Limb (tissue), 2 donors: ENCODE results near the gene SEMA6A.

ENCODE experiments used
- DNase-seq, 2 donors: peaks; one replicate each; pipeline ENCODE4 v3.0.0-alpha.2; 2016; ENCODE audit errors: extremely low spot score in 2 of 2

Gene SEMA6A

DNA sequence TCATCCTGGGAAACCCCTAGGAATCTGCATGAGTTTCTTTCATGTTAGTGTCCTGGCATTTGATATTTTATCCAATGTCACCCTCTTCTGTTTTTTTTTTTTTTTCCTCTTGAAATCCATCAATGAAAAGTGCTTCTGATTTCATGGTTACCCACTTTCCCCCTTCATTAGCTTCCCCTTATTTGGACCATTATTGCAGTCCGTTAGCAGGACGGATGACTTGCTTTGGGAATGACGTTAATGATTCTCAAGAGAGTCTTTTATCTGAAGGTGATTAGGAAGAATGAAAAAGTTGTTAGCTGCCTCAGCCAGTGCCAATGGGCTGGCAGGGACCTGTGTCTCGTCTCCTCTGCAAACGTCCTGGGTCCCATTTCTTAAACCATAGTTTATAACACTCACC lies 134.7 kb downstream of the SEMA6A start:
- DNase-seq = no peak

DNA sequence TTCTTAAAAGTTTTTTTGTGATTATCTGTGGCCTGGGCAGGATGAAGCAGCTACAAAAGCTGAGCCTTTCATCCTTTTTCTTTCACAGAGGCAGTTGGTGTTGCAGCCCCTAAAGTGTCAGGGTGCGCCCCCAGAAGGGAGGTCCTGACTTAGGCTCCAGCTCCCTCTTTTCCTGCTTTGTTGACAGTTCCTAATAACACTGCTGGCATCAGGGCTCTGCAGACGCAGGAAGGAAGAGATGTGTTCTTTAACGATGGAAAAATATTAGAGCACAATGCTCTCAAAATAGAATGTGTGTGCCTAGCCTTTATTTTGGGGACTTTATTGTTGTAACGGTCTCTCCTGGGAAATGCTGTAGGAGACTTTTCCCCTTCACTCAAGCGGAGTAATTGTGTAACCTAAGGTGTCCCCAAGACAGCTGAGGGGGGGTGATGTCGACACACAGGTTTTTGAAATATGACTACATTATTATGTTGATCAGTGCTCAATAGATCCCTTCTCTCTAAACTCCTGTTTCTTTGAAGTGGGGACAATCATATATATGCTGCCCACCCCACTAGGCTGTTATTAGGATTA lies 135.6 kb downstream of the SEMA6A start:
- DNase-seq = no peak

DNA sequence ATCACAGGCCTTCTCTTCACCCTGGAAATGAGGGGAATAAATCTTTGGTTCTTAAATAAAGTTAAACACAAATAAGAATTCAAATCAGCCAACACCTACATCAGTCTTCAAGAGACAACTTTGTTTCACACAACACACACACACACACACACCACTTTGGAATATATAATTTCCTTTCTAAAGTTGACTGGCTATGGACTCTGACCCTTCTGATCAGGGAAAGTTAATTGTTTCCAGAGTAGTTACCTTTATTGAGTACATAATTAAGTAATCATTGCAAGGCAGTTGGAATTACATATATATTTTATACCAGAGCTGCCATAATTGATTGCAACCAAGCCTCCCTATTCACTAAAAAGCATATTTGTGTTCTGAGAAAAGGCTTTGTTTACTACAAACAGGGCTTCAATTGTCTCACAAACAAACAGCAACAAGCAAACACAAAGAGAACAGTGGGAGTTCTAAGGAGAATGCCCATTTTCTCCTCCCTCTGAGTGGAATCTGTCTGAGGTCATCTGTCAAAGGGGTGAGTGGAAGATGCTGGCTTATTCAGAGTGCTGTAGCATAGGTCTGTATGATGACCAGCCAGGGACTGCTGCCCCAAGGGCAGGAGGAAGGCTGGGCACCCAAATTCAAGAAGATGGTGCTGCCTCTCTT lies 136.6 kb downstream of the SEMA6A start:
- DNase-seq = no peak

DNA sequence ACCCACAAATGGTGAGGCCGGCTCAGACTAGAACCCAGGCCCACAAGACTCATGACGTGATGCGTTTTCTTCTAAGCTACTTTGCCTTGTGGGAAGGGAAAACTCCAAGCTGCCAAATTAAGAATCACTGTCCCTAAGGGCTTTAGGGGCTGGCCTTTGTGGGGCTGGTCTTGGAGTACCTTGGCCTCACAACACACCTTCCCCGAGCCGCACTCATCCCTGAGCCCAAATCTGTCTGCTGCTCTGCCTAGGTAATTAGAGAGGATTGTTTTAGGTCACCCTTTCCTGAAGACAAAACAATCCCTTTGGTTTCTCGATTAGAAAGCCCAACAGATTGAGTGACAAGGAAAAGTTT lies 137.3 kb downstream of the SEMA6A start:
- no peak for DNase-seq

DNA sequence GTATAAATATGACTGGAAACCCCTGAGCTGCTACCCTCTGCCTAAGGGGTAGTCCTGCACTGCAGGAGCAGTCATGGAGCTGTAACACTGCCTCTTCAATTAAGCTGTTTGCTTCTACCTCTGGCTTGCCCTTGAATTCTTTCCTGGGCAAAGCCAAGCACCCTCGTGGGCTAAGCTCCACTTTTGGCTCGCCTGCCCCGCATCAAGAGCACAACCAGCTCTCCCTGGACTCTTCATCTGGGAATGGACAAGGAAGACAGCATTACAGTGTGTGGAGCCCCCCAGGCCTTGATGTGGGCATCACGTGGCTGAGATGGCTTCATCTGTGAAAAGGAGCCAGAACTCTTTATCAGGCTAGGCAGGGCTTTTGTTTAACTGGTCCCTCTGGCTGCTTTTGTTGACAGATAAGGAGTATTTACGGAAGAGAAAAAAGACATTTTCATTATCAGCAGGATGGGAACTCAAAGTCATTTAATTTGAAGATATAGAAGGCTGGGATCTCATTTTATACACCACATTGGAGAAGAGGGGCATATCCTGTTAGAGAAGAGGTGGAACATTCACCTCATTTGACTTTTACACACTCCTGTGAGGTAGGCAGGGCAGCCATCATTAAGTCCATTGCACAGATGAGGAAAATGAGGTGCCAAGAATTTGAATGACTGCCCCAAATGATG lies 137.8 kb downstream of the SEMA6A start:
- DNase-seq = no peak

DNA sequence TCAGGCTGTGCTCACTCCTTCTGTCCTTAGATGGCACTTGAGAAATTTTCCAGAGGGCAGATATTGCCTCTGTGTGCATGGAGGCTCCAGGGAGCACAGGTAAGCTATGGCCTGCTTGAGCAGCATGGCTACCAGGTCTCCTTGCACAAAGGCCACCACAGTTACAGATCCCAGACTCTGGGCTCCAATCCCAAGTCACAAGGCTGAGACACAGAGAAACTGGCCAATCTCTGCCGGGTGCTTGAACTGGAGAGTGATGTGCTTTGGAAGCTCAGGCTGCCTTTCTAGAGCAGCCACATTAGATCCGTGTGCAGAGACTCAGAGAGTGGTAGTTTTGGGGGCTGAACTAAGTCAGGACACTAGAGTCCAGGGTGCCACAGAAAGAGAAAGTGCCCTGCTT lies 145.7 kb downstream of the SEMA6A start:
- no peak for DNase-seq

DNA sequence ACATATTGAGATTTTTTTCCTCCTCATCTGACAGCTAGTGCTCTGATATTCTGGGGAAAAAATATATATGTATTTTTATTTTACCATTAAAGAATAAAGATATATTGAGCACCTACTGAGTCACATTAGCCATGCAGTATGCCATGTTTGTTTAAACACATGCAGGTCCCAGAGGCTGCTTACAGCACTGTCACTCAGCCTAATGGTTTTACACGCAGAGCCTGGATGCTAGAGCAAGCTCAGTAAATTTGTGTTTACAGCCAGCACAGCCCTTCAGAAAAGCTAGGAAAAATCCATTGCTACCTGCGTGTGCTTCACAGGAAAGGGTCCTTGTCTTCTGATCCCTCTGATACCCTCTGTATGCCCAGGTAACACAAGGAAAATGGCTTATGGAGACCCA lies 146.2 kb downstream of the SEMA6A start:
- no peak for DNase-seq

DNA sequence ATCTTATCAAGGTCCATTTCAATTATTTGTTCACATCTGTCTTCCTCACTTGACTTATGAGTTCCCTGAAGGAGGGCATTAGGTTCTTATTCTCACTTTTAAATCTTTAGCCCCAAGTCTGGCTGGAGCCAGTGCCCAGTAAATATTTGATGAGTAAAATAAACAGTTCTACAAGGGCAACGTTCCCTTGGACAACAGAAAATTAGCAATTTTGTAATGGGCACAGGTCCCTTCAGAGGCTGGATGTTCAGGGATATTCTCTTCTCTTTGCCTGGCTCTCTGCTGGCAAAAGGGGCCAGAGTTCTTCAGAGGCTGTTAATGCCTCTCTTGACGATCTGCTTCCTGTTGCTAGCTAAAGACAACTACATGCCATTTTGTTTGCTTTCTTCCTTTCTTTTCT lies 149.7 kb downstream of the SEMA6A start:
- no peak for DNase-seq

DNA sequence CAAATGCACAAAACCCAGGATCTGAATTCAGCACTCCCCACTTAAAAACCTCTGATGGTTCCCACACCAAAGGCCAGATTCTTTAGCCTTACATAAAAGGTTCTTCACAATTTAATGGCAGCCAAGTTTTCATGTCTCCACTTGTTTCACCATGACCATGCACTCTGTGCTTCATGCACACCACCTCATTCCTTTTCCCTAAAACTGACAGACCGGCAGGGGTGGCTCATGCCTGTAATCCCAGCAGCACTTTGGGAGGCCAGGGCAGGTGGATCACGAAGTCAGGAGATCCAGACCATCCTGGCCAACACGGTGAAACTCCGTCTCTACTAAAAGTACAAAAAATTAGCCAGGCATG lies 150.4 kb downstream of the SEMA6A start:
- DNase-seq = no peak

DNA sequence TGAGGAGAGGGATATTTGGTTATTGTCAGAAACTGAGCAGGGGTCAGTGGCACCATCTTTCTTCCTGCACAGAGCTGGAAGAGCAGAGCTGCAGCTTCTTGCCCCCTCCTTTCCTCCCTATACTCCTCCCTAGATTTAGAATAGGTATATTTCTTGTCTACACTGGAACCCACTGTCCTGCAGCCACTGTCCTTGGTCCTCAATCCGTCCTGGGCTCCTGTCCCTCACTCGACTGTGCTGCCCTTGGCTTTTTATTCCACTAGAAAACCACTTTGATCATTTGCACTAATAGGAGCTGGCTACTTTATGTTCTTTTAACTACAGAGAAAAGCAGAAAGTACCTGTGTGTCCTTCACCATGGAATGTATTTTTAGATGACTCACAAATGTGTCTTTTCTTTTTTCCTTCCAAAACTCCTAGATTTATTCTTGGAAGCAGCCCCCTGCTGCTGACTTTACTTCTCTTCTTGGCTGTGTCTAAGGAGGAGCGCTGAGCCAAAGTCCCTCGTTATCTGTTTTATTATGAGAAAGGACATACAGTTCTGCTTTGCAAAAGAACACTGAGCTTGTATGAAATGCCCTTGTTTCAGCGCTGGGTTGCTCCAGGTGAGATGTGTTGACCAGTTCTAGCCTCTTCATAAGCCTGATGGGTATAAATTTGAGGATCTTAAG lies 150.9 kb downstream of the SEMA6A start:
- no peak for DNase-seq

DNA sequence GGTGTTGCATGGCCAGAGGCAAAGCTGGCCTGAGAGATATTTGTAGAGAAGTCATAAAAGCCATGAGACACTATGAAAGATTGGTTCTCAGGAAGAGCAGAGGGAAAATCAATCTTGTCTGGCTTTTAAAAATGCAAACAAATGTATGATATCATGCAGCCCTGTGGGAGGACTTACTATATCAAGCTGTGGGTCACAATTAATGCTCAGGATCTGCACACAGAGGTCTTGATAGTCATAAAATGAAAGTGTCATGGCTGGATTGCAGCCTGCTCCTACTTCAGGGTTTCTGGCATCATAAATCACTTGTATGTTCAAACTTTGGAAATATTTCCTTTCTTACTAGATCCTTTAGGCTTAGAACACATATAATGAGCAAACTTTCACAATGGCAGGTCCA lies 151.5 kb downstream of the SEMA6A start:
- no peak for DNase-seq

DNA sequence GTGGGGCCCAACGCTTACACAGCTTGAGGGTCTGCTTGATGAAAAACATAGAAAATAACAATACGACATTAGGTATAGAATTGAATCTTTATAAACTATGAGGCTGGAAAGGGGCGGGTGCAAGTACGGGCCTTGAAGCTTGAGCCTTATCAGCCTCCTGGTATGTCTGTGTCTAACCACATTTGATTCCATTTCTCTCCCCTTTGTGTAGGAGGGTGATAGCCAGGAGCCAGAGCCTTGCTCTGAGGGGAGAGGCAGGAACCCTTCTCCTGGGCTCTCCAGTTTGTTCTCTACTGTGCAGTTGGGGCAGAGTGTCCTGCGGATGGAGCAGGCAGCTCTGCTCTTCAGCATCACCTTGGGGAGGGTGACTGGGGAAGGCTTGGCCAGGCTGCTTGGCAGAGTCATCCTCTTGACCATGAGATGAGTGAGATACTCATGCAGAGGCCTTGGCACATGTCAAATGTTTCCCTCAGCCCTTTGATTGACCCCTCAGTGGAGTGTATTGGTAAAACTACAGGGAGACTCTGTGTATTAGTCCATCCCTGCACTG lies 153.5 kb downstream of the SEMA6A start:
- DNase-seq = no peak

DNA sequence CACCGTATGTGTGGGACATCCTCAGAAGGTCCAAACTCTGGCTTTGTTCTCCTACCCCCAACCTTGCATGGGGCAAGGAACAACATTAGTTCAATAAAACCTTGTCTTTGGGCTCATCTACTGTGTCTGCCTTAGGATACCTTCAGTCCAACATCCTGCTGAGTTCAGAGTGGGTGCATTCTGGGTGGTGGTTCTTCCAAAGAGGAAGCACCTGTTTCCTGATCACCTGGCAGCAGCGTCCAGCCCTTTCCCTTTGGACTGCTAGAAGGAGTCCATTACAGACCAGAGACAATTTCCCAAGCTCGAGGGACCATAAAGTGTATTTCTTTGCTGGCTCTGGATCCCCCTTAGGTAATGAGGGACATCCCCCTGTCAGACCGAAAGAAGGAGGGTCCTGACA lies 154.1 kb downstream of the SEMA6A start:
- DNase-seq = no peak

DNA sequence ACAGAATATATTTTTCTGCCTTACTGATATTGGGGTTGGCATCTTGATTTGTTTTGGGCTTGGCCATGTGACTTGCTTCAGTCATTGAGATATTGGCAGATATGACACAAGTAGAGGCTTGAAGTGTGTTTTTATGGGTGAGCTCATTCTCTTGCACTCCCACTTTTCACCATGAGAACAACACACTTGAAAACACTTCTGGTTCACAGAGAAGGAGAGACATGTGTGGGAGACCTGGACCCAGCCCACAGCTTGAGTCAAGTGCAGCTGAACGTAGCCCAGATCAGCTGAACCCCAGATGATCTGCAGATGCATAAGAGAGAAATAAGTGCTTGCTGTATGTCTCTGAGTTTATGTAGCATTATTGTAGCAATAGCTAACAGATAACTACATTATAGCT lies 155.4 kb downstream of the SEMA6A start:
- DNase-seq = no peak

DNA sequence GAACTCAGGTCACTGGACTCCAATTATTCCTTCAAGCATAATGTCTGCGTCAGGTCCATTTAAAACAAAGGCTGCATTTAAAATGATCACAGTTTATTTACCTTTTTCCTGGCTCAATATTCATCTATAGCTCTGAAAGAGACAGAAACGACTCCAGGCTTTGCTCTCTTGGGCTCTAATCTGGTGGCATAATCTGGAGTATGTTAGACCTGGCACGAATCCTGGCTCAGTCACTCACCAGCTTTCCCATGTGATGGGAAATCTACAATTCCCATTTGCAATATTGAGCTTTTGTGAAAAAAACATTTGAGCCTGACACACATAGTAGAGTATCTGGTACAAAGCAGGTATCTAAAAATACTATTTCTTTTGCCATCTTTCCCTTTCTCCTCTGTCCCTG lies 155.8 kb downstream of the SEMA6A start:
- DNase-seq = no peak

DNA sequence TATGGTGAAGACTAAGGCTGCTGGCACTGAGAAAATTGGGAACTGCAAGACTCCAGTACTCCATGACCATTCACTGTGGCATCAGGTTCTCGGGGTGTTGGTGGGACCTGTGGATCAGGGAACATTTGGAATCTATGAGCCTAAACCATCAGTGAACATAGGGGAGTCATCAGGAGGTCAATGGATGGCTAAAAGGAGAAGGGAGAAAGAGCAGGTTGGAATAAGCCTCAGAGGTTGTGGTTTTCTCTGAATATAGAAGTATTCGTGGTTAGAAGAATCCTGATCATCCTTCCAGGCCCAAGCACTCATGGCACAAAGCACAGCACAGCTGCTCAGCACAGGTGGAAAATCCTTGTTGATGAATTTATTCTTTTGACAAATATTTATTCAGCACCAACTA lies 156.6 kb downstream of the SEMA6A start:
- DNase-seq = no peak

DNA sequence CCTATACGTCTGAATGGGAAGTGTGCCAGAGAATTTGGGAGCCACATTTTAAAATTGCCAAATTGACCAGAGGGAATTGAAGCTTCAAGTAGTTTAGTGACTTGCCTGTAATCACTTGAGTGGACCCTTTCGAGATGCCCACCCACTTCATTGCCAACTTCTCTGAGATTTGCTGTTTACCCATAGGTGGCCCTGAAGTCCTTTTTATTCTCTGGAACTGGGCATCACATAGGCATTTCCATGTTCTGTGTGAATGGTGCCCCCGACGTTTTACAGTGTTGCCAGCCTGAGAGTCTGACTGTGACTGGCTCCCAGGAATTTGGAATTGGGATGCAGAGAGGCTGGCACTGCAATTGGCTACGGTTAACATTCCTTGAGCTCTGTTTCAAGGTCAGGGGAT lies 158.6 kb downstream of the SEMA6A start:
- no peak for DNase-seq

DNA sequence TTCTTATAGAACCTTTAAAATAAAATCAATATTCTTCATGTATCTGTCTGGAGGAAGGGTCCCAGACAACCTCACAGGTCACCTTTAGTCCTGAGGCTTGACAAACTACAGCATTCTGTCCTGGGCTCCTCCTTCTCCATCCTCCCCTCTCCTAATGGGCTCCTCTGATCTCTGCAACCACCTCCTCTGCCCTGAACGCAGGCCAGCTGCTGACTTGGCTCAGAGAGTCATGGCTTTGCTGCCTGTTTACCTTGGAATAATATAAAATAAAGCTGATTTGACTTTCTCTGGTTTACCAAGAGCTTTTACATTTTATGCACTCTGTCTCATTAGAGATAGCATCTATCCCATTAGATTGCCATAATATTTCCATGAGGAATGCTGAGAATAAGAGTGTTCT lies 159.4 kb downstream of the SEMA6A start:
- no peak for DNase-seq

DNA sequence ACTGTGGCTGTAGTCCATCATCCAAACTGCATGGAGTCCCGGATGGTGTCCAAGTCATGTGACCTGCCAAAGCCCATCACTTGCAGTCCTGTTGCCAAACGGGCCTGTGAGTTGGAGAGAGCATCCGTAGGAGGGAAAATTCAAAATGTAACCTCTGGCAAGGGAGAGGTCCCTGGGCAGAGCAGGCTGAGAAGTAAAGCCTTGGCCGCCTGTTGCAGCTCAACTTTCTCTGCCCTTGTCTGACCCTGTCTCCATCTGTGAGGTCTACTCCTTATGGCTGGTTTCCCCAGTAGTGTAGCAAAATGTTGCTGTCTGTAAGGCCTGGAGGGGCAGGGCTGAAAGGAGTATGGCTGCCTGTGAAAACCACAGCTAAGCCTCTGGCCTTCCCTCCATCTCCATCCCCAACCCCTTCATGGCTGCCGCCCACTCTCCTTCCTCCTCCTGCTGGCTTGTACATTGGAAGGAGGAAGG lies 163.5 kb downstream of the SEMA6A start:
- no peak for DNase-seq

DNA sequence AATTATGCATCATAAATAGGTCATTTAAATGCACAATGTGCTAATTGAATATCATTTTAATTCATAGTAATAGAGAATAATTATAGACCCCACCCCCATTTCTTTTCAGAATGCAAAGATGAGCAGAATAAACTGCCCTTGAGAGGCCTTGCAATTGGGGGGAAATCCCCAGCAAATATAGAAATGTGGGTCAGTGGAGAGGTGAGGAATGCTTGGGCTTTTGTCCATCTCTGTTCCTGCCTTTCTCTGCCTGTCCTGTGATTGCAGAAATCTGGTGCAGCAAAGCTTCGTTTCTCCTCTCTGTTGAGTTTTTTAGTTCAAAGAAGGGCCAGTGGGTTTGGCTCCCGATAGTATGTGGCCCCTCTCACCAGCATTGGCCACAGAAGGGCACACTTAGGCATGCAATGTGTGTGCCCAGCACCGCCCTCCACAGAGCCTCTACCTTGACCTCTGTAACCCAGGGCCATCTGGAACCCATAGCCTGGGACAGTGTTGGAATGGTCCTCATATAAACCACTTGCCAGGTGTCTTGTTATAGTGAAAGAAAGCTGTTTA lies 164.2 kb downstream of the SEMA6A start:
- DNase-seq = no peak

DNA sequence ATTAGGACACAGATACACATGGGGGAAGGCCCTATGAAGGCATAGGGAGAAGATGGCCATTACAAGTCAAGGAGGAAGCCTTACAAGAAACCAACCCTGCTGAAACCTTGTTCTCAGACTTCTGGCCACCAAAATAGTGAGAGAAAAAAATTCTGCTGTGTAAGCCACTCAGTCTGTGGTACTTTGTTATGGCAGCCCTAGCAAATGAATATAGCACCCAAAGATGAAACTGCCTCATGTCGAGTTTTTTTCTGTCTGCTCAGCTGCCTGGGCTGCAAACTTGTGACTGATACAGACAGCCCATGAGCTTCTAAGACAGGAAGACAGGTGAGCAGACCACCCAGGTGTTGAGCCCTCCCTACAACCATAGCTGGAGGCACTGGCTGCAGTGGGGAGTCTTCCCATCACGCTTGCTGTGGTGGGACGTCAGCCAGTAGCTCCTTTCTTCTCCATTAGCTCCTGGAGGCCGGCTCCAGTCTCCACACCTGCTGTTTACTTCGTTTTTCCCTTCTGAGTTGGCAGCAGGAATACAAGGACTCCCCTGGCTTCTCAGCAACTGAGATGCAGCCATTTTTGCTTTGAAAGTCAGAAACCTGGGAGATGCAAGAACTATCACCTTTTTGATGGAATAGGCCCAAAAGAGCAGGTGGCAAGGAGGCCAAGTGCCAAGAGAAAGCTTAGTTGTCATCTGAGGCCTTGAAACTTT lies 164.9 kb downstream of the SEMA6A start:
- no peak for DNase-seq
